ENCODE data around the gene CADM2.

- TF ChIP-seq CTCF (IDR thresholded peaks at IDR 0.05; ENCODE audit: poor library complexity) (no peak), EZH2 (IDR thresholded peaks at IDR 0.05; ENCODE audit: borderline replicate concordance) (no peak), EZH2phosphoT487 (IDR thresholded peaks at IDR 0.05; ENCODE audit: low read depth, severe bottlenecking, unreplicated experiment) (no peak)
These were observed 141.5 kb downstream of the CADM2 start for GRCh38 chr3:85100316-85100715.

Measured in hepatocyte (in vitro differentiated cells).